ENCODE measurements around the gene LRRFIP1.

The LRRFIP1 gene

DNA sequence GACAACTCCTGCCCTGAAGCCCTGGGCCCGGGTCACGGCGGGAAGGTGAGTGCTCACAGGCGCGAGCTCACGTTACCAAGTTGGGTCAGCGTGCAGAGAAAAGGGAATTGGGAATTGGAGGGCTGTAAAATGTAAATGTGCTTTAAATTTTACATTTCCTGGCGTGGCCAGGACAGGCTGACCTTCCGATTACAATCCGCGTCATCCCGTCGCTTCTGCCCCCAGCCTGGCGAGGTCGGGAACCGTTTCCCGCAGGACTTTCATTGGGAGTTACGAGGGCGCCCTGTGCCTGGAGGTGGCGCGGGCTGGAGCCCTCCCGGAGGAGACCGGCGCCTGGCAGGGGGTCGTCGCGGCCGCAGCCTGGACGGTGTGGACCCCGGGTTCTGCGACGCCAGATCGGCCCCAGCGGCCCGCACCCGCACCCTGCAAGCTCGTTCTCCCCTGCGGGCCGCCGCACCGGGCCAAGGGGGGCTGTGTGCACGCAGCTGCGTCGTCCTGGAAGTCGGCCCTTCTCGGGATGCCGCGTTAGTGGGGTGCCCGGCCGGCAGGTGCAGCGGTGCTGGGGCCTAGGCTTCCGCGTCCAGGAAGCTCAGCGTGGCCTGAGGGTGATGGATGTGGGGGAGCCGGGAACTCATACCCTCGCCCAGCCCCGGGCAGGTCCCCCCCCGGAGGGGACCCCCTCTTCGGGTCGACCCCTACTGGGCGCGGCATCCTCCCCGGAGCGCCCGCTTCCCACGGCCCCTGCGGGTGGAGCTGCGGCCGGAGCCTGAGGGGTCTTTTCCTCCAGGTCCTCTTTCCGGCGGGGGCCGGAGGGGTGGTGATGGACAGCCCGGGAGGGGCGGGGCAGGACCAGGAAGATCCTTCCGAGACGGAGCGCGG lies 63.9 kb downstream of the LRRFIP1 start:
- DNase-seq, result peak; percentile 42

DNA sequence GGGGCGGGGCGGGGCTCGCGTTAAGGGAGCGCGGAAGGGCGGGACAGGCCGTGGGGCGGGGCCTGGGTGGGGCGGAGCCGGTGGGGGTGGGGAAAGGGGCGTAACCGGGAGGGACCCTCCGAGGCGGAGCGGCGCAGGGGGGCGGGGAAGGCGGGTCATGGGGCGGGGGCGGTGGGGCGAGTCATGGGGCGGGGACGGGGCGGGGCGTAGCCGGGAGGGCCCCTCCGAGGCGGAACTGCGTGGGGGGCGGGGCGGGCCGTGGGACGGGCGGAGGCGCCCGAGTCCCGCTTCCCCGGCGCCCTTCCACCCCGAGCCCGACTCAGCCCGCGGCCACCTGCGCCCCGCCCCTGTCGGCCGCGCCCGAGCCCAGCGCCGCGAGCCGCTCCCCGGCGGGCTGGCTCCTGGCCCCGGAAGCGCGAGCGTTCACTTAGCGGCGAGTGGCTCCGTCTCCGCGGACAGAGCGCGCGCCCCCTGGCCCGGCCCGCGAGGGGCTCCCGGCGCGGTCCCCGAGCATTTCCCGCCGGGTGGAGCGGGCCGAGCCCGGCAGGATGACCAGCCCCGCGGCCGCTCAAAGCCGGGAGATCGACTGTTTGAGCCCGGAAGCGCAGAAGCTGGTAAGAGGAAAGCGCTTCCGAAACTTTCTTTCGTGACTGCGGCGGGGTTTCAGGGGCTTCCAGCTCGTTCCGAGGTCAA lies 64.7 kb downstream of the LRRFIP1 start:
- peak; percentile 93 for DNase-seq

DNA sequence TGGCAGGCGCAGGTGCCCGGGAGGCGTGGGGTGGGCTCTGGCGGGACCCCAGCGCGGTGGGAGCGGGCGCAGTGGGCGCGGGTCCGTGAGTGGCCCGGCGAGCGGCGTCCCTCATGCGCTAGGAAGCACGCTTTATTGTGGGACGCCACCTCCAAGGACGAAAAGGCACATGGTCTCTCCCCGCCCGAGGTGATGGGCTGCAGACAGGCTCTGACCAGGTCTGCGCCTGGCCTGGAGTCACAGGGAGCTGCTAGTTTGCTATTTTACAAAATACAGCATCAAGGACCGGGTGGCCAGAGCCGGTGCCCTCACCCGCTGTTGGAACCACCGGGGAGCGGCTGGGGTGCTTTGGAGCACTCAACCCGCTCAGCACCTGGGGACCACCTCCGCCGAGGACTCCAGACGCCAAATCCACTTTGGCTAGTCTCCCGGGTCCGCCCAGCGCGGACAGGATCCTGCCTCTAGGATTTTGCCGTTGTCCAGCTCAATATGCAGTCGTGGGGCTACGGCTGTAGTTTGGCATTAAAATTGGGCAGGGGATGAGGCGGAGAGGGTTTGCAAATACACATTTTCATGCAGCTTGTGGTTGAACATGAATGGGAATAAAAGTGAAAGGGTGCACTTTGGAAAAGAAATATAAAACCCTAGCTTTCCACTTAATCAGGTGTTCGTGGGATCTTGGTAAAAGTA lies 65.4 kb downstream of the LRRFIP1 start:
- peak; percentile 44 for DNase-seq

DNA sequence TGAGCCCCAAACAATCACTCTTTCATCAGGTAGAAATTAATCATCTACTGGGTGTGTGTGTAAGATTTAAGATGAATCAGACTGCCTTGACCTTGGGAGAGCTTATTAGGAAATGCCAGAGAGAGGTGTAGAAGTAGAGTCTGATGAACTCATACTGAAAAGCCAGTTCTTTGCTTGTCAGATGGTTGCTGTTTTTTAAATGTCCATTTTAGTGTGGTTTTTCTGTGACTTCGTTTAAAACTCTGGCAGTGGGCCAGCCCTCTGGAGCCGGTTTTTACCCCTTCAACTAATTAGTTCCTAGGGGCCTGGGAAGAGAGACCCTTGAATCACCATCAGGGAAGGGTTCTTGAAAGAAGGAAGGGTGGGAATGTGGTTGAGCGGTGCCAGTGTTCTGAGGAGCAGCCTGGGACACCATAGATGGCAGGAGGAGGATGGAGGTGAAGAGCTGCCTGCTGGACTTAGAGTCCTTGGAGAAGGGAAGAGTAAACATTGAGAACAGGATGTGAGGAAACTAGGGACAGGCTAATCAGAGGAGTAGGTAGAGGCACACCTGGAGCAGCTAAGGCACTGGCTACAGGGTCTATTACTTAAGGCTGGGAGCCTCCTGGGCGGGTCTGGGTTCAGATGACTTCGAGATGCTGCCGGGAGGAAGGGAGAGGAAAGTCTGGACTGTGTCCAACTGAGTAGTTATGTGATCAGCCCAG lies 66.1 kb downstream of the LRRFIP1 start:
- DNase-seq, result no peak

DNA sequence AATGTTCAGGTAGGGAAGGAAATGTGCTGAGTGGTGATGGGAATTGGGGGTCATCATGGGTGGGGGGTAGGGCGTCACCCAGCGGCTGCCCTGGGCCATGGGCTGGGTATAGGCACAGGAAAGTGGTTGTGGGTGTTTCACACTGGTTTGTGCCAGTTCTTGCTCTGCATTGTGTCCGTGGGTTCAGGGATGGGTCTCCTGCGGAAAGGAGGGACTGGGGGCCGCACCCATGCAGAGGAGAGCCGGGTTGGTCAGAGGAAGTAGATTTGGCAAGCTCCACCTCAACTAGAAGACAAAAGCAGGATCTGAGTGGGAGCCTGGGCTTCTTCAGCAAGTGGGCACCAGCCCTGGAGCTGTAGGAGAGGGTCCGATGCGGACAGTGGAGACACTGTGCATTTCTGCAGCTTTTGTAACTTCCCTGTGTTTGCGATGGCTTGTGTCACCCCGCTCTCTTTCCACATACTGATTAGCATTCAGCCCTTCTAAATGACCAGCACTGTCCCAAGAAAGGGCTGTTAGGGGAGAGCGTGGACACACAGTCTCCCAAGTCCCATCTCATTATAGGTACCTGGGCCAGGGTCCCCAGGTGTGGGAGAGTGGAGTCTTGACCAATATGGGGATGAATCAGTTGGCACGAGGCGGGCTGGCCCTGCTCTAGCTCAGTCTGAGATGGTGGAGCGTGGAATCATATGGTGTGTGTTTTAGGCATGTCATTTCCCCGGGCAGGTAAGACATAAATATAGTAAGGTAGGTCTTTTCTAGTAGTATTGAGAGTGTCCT lies 67.2 kb downstream of the LRRFIP1 start:
- no peak for DNase-seq

DNA sequence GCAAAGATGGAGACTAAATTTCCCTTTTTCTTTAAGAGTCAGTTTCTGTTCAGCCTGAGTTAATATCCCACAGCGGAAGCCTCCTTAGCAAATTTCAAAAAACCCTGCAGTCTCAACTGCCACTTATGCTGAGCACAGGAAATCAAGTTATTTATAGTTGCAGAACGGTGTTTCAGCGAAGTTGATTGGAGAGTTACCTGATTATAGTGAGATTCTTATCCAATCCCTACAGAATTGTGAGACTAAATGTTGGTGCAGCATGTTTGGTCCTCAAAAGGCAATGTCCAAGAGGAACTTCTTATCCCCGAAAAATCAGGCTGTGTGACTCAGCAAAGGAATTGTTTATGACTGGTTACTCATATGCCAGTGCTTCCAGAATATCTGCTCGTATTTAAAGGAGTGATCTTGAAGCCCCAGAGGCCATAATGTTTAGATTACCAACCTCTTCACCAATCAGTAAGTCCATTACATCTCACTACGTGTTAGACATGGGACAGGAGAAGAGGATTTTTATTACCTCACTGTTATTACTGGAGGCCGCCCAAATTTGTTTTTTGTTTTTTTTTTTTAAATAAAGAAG lies 67.9 kb downstream of the LRRFIP1 start:
- no peak for DNase-seq

DNA sequence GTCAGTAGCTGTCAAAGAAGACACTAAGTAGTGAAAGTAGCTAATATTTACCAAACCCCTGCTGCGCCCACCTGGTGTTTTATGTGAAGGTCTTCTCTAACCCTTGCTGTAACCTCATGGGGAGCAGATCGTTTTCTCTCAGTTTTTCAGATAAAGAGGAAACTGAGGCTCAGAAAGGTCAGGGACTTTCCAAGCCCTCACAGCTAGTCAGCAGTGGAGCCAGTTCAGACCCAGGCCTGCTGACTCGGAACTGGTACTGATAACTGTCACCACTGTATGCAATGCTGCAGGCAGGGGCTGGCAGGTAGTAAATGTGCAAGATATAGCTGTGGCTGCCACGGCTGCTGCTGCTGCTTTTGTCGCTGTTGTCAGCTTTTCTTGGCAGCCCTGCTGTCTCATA lies 69.1 kb downstream of the LRRFIP1 start:
- no peak for DNase-seq

DNA sequence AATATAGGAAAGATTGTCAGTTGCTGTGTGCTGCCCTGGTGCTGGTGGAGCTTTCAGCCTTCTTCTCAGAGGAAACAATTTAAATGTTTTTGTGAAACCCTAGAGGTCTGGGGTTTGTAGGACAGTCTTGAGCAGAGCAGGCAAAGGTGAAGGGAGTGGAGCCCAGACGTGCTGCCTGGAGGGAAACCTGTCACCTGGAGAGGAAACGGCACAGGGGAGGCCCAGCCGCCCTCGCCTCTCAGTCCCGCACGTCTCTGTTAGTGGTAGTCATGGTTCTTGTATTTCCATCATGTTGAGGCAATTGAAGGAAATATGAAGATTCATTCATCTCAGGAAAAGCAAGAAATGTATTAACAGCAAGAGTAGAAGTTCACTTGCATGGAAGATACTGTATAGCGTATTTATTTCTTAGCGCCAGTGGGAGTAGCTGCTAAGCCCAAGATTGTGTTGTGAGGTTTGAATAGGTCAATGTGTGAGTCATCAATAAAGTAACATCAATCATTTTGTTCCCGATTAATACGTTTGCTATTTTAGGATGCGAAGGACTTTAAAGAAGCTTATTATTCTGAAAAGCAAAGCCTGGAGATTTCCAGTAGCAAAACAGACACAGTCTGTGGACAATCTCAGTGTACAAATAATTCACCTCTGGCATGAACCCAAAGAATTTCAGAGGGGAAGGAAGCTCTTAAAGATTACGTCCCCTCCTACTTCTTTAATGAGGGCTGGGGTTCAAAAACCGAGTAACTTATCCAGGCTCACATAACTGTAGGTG lies 70.4 kb downstream of the LRRFIP1 start:
- DNase-seq, result peak; percentile 44

DNA sequence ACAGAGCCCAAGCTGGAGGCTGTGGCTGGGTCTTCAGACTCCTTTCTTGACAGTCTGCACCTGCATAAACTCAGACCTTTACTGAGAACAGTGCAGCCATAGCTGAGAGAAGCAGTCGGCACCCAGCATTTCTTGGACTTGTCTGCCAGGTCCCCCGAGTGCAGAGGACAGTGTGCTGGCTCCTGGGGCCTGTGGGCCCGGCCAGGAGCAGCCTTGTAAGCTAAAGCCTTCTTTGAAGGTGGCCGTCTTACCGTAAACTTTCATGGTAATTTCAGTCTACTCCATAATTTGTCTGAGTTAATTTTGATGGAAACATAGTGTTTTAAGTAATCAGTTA lies 70.9 kb downstream of the LRRFIP1 start:
- no peak for DNase-seq

DNA sequence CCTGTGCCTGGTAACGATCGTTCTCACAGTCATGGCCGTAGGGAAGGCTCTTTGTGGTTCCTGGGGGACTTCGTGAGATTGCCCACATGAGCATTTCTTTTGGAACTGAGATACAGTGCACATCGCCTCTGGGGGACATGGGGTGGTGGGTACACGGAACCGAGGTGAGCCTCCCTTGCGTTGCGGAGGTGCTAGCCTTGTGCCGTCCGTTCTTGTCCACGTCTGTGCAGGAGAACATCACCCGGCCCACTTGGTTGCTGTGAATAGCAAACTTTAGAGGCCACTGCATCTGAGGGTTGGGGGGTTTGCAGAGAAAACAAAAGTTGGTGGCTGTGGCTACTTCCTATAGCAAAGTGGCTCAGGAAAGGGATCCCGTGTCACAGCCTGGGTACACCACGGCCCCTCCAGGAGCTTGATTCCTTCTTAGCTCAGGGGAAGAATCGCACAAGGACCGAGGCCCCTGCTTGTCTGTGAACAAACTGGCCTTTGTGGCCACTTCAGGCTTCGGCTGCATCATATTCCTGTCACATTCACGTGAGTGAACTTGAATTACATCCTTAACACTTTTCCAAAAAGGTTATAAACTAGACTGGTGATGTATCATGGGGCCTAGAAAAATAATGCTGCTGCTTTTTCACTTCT lies 72.6 kb downstream of the LRRFIP1 start:
- no peak for DNase-seq

DNA sequence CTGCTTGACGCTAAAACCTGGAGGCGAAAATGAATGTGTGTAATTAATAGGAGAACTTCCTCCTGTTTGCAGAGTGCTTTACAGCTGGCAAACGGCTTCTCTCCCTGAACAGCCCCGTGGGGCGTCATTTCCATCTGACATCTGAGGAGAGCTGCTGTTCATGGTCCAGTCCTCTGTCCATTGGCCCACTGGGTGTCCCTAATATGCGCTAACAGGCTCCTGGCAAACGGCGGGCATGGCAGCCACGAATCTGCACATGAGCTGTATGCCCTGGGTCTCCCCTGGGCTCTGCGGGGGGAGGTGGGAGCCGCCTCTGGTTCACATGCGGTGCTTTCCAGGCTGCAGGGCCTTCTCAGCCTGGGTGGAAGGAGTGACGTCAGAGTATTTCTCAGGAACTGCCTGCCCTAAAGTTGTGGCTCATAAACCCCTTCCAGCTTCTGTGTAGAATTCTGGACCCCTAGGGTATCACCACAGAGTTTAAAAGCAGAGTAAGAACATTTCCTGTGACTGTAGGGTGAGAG lies 73.2 kb downstream of the LRRFIP1 start:
- DNase-seq, result peak; percentile 70

DNA sequence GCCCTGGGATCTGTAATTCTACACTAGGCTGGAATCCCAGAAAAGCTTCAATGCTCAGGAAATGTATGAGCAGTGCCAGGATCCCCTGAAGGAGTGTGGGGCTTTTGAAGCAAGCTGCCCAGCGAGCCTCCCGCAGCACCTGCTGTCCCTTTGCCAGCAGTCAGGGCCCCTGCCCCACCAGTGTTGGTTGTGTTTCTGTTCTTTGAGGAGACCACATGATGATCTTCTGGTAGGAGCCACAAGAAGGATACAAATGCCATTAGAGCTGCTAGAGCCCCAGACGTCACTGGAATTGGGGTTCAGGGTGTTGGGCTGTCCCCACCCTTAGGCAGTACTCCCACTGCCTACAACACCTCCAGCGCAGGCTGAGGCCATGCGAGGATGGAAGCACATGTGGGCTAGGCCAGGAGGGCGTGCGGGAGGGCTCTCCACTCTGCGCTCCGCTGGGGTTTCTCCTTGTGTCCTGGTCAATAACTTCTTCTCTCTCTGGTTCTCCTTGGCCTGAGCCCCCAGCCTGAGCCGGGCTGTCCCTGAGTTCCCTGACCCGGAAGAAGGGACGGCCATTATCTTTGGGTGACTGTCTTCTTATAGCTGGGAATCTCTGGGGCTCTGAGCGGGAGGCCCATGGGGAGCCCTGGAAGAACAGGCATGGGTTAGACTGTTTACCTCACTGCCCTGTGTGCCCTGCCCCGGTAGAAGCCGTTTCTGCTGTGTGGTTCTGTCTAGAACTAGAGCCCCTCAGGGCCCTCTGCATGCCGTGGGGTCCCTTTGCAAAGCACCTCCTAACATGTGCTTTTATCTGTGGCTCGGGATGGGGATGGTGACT lies 73.9 kb downstream of the LRRFIP1 start:
- no peak for DNase-seq

DNA sequence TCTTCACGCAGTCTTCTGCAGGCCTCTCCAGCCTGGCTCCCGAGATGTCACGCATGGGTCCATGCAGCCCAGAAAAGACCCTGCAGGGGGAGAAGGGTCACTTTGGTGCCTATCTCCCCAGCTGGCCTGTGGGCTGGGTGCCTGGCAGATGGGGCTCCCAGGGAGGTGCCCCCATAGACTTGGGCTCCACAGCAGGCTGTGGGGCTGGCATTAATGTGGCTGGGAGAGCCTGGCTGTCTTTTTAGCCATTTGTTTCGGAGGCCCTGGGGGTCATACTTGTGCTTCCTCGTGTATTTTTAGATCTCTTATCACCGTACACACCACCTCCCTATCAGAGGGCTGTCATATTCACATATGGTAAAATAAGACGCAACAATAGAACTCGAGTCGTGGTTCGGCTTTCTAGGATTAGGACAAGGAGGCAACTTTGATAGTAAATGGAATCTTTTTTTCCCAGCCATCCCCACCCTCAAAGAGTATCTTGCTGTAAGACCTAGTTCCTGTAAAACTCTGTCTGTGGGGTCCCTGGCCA lies 74.5 kb downstream of the LRRFIP1 start:
- no peak for DNase-seq

DNA sequence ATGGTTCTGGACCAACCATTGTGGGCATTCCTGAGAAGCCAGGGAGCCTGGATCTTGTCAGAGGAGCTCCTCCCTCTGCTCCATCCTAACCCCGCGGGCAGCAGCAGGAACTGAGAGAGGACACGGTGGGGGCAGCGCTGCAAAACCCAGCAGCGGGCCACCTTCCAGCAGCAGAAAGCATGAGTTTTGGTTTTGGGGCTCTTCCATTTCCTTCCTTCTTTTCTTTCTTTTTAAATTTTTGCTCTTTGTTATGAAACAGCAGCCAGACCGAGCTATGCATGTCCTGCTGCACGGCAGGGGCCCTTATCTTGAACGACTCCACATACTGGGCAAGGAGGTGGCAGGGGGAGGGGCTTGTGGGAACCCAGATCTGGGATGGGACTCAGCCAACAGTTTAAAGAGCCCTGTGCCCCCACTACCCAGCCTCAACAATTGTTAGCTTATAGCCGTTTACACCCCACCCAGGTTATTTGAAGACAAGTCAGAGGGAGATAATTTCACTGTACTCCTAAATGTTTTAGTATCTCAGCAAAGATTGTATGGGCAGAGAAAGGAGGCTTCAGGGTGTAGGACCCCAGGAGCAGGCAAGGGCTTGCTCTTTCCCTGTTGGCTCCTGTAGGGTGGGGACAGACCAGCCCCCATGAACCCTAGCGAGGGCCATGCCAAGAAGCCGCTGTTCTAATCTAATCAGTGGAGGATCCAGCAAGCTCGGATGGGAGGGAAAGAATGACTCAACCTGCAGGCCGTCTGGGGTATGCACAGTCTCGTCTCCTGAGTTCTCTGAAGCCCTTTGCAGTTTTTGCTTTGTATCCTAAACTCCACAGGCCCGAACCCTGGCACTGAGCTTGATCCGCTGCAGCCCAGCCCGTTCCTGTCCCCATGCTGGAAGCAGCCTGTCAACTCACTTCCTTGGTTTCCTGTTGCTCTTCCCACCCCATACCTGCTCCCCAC lies 75.3 kb downstream of the LRRFIP1 start:
- DNase-seq, result peak; percentile 37

DNA sequence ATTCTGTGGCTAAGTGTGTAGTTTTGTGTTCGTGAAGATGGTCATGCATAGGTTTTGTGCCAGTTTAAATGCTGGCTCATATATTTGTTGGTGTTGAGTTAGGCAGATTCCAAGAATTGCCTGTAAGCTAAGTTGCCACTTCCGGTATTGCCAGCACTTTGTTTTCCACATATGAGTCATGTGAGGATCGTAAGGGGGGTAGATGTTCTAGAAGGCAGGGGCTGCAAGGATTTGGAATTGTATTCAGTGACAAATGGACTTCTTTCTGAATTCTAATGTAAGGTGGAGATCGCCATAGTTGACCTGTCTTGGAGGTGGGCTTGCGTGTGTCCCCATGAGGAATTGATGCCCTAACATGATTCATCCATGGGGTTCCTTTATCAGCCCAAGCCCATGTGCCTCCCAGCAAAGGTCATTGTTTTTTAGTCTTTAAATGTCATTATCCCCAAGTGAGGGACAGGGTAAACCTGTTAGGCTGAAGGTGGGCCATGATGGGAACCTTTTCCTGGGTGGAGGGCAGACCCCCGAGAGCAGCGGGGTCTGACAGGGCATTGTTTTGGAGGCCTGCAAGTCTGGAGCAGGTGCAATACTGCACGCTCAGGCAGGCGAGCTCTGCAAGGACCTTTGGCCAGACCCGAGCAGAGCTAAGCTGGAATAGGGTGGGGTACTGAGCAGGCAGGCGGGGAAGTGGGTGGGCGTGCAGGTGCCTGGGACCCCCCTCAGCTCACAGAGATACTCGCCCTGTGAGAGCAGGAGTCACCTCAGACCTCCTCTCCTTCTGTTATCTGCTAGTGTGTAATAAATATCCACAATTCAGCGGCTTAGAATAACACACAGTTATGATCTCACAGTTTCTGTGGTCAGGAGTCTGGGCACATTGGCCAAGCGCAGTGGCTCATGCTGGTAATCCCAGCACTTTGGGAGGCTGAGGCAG lies 77.4 kb downstream of the LRRFIP1 start:
- no peak for DNase-seq

DNA sequence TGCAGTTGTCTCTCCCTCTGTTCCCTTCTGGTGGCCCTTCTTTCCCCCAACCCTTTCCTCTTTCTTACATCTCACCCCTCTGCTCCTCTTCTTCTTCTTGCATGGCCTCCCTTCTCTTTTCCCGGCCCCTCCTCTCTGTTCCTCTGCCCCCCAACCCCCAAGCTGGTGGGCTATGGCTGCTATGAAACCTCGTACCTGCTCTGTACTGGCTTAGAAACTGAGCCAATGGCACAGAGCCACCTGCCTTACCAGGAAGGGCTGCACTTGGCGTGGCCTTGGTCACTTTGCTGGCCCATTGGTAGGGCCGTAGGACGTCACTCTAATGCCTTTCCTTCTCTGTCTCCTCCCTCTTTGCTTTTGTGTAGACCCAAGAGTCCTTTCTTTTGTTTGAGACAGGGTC lies 78.9 kb downstream of the LRRFIP1 start:
- no peak for DNase-seq

DNA sequence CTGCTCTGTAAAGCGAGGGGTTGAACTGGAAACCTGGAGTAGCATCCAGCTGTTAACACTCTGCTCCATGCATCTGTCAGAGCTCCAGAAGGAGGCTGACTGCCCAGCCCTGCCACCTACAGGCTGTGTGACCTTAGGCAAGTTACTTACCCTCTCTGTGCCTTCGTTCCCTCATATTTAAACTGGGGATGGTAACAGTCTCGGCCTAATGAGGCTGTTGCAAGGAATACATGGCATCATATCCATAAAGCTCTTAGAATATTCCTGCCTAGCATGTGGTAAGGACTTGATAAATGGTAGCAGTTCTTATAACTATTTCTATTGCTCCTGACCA lies 80.6 kb downstream of the LRRFIP1 start:
- DNase-seq, result no peak
